Adipocyte (in vitro differentiated cells): ENCODE data around the gene FALEC.
"Not testable (repeated sequence)": the region's sequence is repeated elsewhere in the genome, so short reads cannot be mapped to it uniquely, and the experiment has no call there.

ENCODE experiments used
- DNase-seq: peaks from one replicate; pipeline ENCODE4 v3.0.0-alpha.2; 2015; ENCODE audit warnings: low read depth
- H3K27me3 ChIP-seq: replicated peaks from 2 replicates; pipeline ENCODE4 v1.7.0; 2013; ENCODE audit warnings: mild to moderate bottlenecking, low read length, moderate library complexity; ENCODE audit not compliant: control insufficient read depth, insufficient read depth
- H3K36me3 ChIP-seq: 2 replicates; pipeline ENCODE4 v1.7.0; 2013; ENCODE audit warnings: low read length, mild to moderate bottlenecking, moderate library complexity; ENCODE audit not compliant: control insufficient read depth, insufficient read depth, severe bottlenecking
- H3K4me1 ChIP-seq: 2 replicates; pipeline ENCODE4 v1.7.0; 2013; ENCODE audit warnings: mild to moderate bottlenecking, low read length, moderate library complexity; ENCODE audit not compliant: control insufficient read depth, insufficient read depth
- H3K4me3 ChIP-seq: 2 replicates; pipeline ENCODE4 v1.7.0; 2013; ENCODE audit warnings: mild to moderate bottlenecking, low read length, moderate library complexity
- H3K9ac ChIP-seq: 2 replicates; pipeline ENCODE4 v1.7.0; 2013; ENCODE audit warnings: mild to moderate bottlenecking, low read length, moderate library complexity
- H3K9me3 ChIP-seq: 2 replicates; pipeline ENCODE4 v1.7.0; 2013; ENCODE audit warnings: mild to moderate bottlenecking, low read length, moderate library complexity; ENCODE audit not compliant: control insufficient read depth

The FALEC gene

GRCh38 chr1:150567717-150568593 is 52.4 kb downstream of the FALEC start:
- peak overlapping the region; percentile 76 for H3K4me3 ChIP-seq
- H3K9me3 ChIP-seq, result no peaks in the 10 kb centered on the region
- H3K4me1 ChIP-seq, result peaks cover 94% of the 10 kb centered on the region
- peak overlapping the region; percentile 91 for H3K9ac ChIP-seq
- H3K36me3 ChIP-seq, result peaks cover 21% of the 10 kb centered on the region
- H3K27me3 ChIP-seq, result no peaks in the 10 kb centered on the region
- peak; percentile 97 for DNase-seq

GRCh38 chr1:150568594-150568966 is 53.0 kb downstream of the FALEC start:
- peak overlapping the region; percentile 22 for H3K4me3 ChIP-seq
- H3K9ac ChIP-seq, result peak overlapping the region; percentile 66
- H3K4me1 ChIP-seq, result peaks cover 94% of the 10 kb centered on the region
- peaks cover 28% of the 10 kb centered on the region for H3K36me3 ChIP-seq
- DNase-seq, result no peak
- H3K9me3 ChIP-seq, result no peaks in the 10 kb centered on the region
- no peaks in the 10 kb centered on the region for H3K27me3 ChIP-seq

- Histone ChIP-seq H3K9me3 (no peaks in the 10 kb centered on the region), H3K36me3 (peaks cover 66% of the 10 kb centered on the region), H3K4me1 (peaks cover 72% of the 10 kb centered on the region), H3K4me3 (peak overlapping the region; percentile 70), H3K9ac (peak overlapping the region; percentile 71), H3K27me3 (no peaks in the 10 kb centered on the region)
- peak; percentile 22 for DNase-seq
These were observed 57.5 kb downstream of the FALEC start for GRCh38 chr1:150572918-150573647.

GRCh38 chr1:150573648-150574071 is 58.1 kb downstream of the FALEC start:
- not testable (repeated sequence) for H3K27me3 ChIP-seq, H3K9me3 ChIP-seq, DNase-seq
- peak overlapping the region; percentile 70 for H3K4me3 ChIP-seq
- peaks cover 68% of the 10 kb centered on the region for H3K4me1 ChIP-seq
- peaks cover 66% of the 10 kb centered on the region for H3K36me3 ChIP-seq
- peak overlapping the region; percentile 71 for H3K9ac ChIP-seq

GRCh38 chr1:150574260-150575071 is 58.9 kb downstream of the FALEC start:
- peak overlapping the region; percentile 98 for H3K9ac ChIP-seq
- no peaks in the 10 kb centered on the region for H3K9me3 ChIP-seq
- peaks cover 66% of the 10 kb centered on the region for H3K36me3 ChIP-seq
- H3K4me3 ChIP-seq, result peak overlapping the region; percentile 95
- peak; percentile 40 for DNase-seq
- no peaks in the 10 kb centered on the region for H3K27me3 ChIP-seq
- peaks cover 60% of the 10 kb centered on the region for H3K4me1 ChIP-seq

GRCh38 chr1:150575072-150575489 is 59.5 kb downstream of the FALEC start:
- Histone ChIP-seq H3K4me3 (peak overlapping the region; percentile 95), H3K36me3 (peaks cover 66% of the 10 kb centered on the region), H3K4me1 (peaks cover 57% of the 10 kb centered on the region), H3K27me3 (no peaks in the 10 kb centered on the region), H3K9me3 (no peaks in the 10 kb centered on the region), H3K9ac (peak overlapping the region; percentile 98)
- DNase-seq, result peak; percentile 41

GRCh38 chr1:150575518-150576366 is 60.2 kb downstream of the FALEC start:
- no peaks in the 10 kb centered on the region for H3K9me3 ChIP-seq
- H3K36me3 ChIP-seq, result peaks cover 66% of the 10 kb centered on the region
- no peaks in the 10 kb centered on the region for H3K27me3 ChIP-seq
- peaks cover 54% of the 10 kb centered on the region for H3K4me1 ChIP-seq
- DNase-seq, result peak; percentile 69
- H3K4me3 ChIP-seq, result peak overlapping the region; percentile 95
- peak overlapping the region; percentile 98 for H3K9ac ChIP-seq

- Histone ChIP-seq H3K36me3 (peaks cover 60% of the 10 kb centered on the region), H3K4me3 (peak overlapping the region; percentile 95), H3K4me1 (peaks cover 48% of the 10 kb centered on the region), H3K9ac (peak overlapping the region; percentile 98), H3K9me3 (no peaks in the 10 kb centered on the region), H3K27me3 (no peaks in the 10 kb centered on the region)
- no peak for DNase-seq
These were observed 60.8 kb downstream of the FALEC start for GRCh38 chr1:150576367-150576711.

- Histone ChIP-seq H3K9me3 (no peaks in the 10 kb centered on the region), H3K4me3 (peak overlapping the region; percentile 95), H3K36me3 (peaks cover 54% of the 10 kb centered on the region), H3K9ac (peak overlapping the region; percentile 98), H3K27me3 (no peaks in the 10 kb centered on the region), H3K4me1 (peaks cover 43% of the 10 kb centered on the region)
- DNase-seq, result peak; percentile 35
These were observed 61.4 kb downstream of the FALEC start for GRCh38 chr1:150576794-150577556.
